COLO829 (cell line): Measurements from ENCODE around the gene STK11IP.
"Not testable (repeated sequence)": the region's sequence is repeated elsewhere in the genome, so short reads cannot be mapped to it uniquely, and the experiment has no call there.

ENCODE experiments used
- DNase-seq: peaks from one replicate; pipeline ENCODE4 v3.0.0; 2012; ENCODE audit warnings: low spot score

STK11IP gene

DNA sequence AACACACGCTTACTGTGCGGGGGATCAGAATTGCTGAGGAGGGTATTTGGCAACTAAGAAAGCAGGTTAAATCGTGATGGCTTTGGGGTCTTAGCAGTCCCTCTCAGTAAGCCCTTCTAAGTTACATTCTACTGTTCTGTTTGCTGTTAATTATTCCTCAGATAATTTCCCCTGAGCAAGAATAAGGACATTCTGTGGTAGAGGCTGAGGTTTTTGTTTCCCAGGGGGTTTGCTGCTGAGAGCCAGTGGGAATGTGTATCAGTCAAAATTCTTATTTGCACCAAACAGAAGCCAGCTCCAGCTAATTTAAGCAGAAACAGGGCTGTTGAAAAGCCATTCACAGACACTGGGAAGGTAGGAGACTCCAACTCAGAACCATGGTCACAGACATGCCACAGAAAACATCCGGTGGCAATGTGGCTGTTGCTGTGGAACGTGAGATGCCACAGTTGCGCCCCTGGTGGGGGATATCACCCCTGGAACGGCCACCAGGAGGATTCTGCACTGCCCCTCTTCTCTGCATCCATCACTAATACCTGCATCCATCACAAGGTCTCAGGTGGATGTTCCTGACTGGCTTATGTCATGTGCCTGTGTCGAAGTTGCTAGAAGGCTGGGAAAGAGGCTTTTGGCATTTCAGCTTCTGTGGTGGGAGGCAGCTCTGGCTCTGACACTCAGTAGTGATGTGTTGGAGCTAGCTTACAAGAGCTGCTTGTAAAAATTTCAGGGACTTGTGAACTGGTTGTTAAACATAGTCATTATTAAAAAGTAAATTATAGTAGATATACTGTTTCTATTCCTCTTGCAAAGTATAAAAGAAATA is 53.0 kb downstream of the STK11IP start:
- DNase-seq = no peak

GRCh38 chr2:219651656-219652055 is 54.0 kb downstream of the STK11IP start:
- DNase-seq = not testable (repeated sequence)

- DNase-seq = no peak
These were observed 58.9 kb downstream of the STK11IP start for GRCh38 chr2:219656526-219656925.

GRCh38 chr2:219658196-219658846 is 60.7 kb downstream of the STK11IP start:
- no peak for DNase-seq

DNA sequence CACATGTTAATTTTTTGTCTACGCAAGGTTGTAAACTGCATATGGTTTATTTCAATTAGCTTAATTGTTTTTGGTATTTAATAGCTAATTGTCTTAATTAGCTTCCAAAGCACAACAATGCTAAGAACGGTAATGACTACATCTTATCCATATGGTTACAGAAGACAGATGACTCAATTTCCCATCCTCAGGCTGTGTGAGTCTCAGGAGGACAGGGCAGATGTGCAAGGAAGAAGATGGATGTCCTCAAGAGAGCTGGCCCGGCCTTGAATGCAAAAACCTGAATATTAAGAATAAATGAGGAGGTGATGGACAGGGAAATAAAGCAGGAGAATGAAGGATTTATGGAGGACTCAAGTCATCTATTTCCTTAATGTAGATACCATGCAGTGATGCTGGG is 61.2 kb downstream of the STK11IP start:
- no peak for DNase-seq

DNA sequence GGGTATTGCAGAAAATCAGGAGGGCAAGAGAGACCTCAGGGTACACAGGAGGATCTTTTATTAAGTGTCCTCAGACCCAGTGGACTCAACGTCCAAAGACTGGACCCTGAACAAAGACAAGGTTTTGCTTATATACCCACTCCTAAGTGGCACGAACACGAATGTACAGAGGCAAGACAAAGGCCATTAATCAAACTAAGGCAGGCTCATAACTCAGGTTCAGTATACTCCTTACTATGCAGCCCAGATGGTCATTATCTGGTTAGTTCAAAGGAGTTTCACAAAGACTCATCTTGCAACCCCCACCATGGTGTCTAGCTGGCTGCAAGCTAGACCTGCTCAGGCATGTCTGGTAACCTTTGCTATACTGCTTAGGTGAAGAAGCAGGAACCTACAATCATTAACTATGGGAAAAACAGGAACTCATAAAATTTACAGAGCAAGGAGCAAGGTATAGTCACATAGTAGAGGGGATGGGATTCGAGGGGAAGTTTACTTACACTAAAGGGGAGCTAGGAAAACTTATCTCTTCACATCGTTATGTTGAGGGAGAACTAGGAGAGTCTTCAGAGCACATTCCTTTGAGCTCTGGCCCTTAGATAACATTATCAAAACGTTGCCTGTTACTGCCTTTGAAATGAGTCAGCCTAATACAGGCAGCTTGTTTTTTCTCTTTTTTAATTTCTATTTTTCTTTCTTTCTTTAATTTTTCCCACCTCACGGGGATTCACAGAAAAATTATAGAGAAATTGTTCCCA is 63.7 kb downstream of the STK11IP start:
- no peak for DNase-seq

GRCh38 chr2:219661955-219662395 is 64.3 kb downstream of the STK11IP start:
- no peak for DNase-seq

DNA sequence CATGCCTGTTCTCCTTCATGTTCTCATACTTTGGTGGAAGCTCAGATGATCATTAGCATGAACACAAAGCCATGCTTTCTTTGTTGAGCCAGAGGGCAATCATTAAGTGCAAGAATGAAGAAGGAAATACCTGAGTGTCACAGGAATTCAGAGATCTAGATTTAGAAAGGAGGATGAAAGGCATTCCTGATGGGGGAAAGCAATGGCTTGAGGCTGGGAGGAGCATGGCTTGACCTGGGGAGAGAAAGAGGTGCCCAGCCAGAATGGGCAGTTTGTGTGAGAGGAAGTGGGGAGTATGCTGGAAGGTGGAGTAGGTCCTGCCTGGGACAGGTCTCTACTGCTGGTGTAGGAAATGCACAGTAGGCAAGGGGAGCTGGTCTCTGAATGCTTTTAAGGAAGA is 64.9 kb downstream of the STK11IP start:
- no peak for DNase-seq

DNA sequence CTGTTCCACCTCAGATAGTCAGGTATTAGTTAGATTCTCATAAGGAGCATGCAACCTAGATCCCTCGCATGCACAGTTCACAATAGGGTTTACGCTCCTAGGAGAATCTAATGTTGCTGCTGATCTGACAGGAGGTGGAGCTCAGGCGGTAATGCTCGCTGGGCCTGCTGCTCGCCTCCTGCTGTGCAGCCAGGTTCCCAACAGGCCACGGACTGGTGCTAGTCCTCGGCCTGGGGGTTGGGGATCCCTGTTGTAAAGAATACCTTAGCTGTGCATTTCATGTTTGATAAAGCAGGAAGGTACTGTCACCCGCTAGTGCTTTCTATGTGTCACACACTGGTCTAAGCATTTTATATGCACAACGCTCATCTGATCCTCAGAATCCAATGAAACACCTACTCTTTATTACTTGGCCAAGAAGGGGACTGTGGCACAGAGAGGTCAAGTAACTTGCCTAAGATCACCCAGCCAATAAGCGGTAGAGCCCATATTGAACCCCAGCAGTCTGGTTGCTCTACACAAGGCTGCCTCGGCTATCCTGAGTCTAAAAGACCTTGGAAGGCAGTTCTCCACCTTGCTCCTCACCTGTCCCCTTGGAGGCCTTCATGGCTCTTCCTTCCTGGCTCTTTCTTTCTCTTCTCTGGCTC is 65.6 kb downstream of the STK11IP start:
- DNase-seq = no peak

DNA sequence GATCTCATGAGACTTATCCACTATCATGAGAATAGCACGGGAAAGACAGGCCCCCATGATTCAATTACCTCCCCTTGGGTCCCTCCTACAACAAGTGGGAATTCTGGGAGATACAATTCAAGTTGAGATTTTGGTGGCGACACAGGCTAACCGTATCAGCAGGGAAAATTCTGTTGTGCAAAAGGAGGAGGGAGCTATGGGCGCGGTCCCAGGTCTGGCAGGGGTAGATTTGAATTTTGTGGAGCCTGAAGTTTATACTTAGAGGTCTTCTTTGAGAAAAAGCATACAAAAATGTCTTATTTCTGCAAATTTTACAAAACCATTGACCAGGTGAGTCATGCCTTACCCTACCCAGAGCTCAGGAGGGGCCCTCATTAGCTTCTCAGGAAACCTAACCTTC is 66.4 kb downstream of the STK11IP start:
- no peak for DNase-seq

DNA sequence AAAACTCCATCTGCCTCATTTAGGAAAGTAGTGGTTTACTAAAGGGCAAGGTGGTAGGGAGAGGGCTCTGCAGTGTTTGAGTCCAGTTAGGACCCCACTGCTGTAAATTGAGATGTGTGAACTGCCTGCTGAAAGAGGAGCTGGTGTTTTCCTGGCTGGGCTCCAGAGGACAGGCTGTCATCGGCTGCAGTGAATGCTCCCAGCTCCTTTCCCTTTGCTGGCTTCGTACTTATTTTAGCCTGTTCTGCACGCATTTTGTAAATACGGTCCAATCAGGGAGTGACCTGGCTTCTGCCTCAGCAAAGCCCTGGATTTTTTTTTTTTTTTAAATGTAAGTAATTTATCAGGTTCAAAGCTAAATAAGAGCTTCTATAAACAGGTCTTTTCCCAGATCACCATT is 67.3 kb downstream of the STK11IP start:
- DNase-seq = no peak

DNA sequence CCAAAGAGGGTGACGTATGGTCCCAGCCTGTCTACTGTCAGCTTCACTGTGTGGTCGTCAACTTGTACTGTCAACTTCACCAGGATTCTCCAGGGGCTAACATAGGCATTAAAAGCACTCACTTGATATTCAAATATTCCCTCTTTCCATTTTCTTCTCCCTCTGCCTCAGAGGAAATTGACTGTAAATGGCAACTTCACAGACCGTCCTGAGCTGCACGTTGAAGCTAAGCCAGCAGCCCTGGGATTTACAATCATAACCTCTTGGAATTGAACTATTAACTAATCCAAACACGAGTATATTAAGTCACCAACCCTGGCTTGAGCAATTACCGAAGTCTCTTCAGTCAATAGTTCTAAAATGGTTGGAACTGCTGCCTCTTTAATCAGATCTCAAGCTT is 68.3 kb downstream of the STK11IP start:
- DNase-seq = no peak
